SU-DHL-6 (cell line): ENCODE results near the gene GAS2L2.

Experiments used
- CTCF ChIP-seq: fragments of 200-600 bp; sonication (generic); IDR thresholded peaks from one replicate; pipeline ENCODE4 v1.5.1; 2017; ENCODE audit warnings: antibody characterized with exemption, mild to moderate bottlenecking, low read length, moderate library complexity; ENCODE audit not compliant: insufficient read depth, poor library complexity, severe bottlenecking
- EZH2phosphoT487 ChIP-seq: fragments of 200-600 bp; sonication (generic), shearing (Covaris generic); conservative IDR thresholded peaks from 2 replicates; pipeline ENCODE4 v1.6.1; 2018; ENCODE audit warnings: mild to moderate bottlenecking, antibody characterized with exemption, low read length, moderate library complexity, mixed read lengths

- TF ChIP-seq CTCF (no peak), EZH2phosphoT487 (no peak)
Observed at GRCh38 chr17:35749560-35750412, 3.3 kb downstream of the GAS2L2 start.
